Neuronal stem cell (in vitro differentiated cells): ENCODE data around the gene NIPAL4. TPM values are rescaled to one million over a fixed set of nuclear protein-coding genes. Genes with fewer than 3 reads are reported as not detected.
"Not testable (repeated sequence)": the region's sequence is repeated elsewhere in the genome, so short reads cannot be mapped to it uniquely, and the experiment has no call there.

Experiments
- DNase-seq: peaks from one replicate; pipeline ENCODE4 v3.0.0-alpha.2; 2013; ENCODE audit warnings: low spot score
- H2AFZ ChIP-seq: one replicate; pipeline ENCODE4 v1.6.1; 2013; ENCODE audit warnings: mild to moderate bottlenecking, low read length, inconsistent platforms
- H2AK5ac ChIP-seq: 2 replicates; pipeline ENCODE4 v1.6.1; 2013; ENCODE audit warnings: low read depth, mild to moderate bottlenecking, inconsistent platforms, low read length, moderate library complexity, mixed read lengths
- H2BK120ac ChIP-seq: 2 replicates; pipeline ENCODE4 v1.6.1; 2013; ENCODE audit warnings: low read depth, mild to moderate bottlenecking, inconsistent platforms, low read length, moderate library complexity, mixed read lengths
- H2BK12ac ChIP-seq: one replicate; pipeline ENCODE4 v1.6.1; 2013; ENCODE audit warnings: low read length, inconsistent platforms
- H2BK15ac ChIP-seq: 2 replicates; pipeline ENCODE4 v1.6.1; 2013; ENCODE audit warnings: mild to moderate bottlenecking, low read length, inconsistent platforms, mixed read lengths
- H2BK5ac ChIP-seq: one replicate; pipeline ENCODE4 v1.6.1; 2013; ENCODE audit warnings: inconsistent platforms, mild to moderate bottlenecking, low read length, moderate library complexity
- H3K14ac ChIP-seq: one replicate; pipeline ENCODE4 v1.6.1; 2013; ENCODE audit warnings: low read length, inconsistent platforms
- H3K18ac ChIP-seq: 2 replicates; pipeline ENCODE4 v1.6.1; 2013; ENCODE audit warnings: low read length, inconsistent platforms
- H3K23ac ChIP-seq: 2 replicates; pipeline ENCODE4 v1.6.1; 2013; ENCODE audit warnings: low read depth, mild to moderate bottlenecking, mixed read lengths, low read length, inconsistent platforms; ENCODE audit not compliant: poor library complexity
- H3K27ac ChIP-seq: replicated peaks from 3 replicates; pipeline ENCODE4 v1.5.1; 2013; ENCODE audit warnings: low read length, inconsistent platforms
- H3K27me3 ChIP-seq, 3 experiments: 2 replicates each; pipeline ENCODE4 v1.6.1; 2013; ENCODE audit warnings: low read length in 3 of 3, mild to moderate bottlenecking in 2 of 3, inconsistent platforms in 1 of 3, low read depth in 1 of 3, mixed read lengths in 1 of 3, moderate library complexity in 1 of 3; ENCODE audit not compliant: control insufficient read depth in 3 of 3, insufficient read depth in 3 of 3
- H3K36me3 ChIP-seq, 2 donors: replicated peaks in 1 of 2; 2 replicates each; pipeline ENCODE4 v1.6.1; 2013; ENCODE audit warnings: low read length in 2 of 2; ENCODE audit not compliant: control insufficient read depth in 2 of 2, insufficient read depth in 2 of 2
- H3K4ac ChIP-seq: 2 replicates; pipeline ENCODE4 v1.6.1; 2013; ENCODE audit warnings: inconsistent platforms, mild to moderate bottlenecking, low read length, moderate library complexity
- H3K4me1 ChIP-seq, 2 donors: 1 replicate in 1 of 2; 2 replicates in 1 of 2; pipeline ENCODE4 v1.6.1; 2013; ENCODE audit warnings: low read length in 2 of 2, low read depth in 1 of 2; ENCODE audit not compliant: control insufficient read depth in 2 of 2, insufficient read depth in 1 of 2
- H3K4me2 ChIP-seq: one replicate; pipeline ENCODE4 v1.6.1; 2013; ENCODE audit warnings: mild to moderate bottlenecking, low read length, inconsistent platforms; ENCODE audit not compliant: insufficient read depth, poor library complexity, severe bottlenecking
- H3K4me3 ChIP-seq, 2 donors: 2 replicates each; pipeline ENCODE4 v1.5.1; 2013; ENCODE audit warnings: low read length in 2 of 2, mild to moderate bottlenecking in 2 of 2, inconsistent platforms in 1 of 2, moderate library complexity in 1 of 2
- H3K79me1 ChIP-seq: one replicate; pipeline ENCODE4 v1.6.1; 2013; ENCODE audit warnings: low read depth, mild to moderate bottlenecking, inconsistent platforms, low read length, moderate library complexity
- H3K9ac ChIP-seq: one replicate; pipeline ENCODE4 v1.6.1; 2013; ENCODE audit warnings: mild to moderate bottlenecking, low read depth, low read length, inconsistent platforms; ENCODE audit not compliant: poor library complexity
- H3K9me3 ChIP-seq, 2 donors: replicated peaks in 1 of 2; 2 replicates each; pipeline versions ENCODE3 to v1.6.1; 2013; ENCODE audit warnings: low read length in 2 of 2, mild to moderate bottlenecking in 2 of 2, inconsistent platforms in 1 of 2, low read depth in 1 of 2, mixed read lengths in 1 of 2, moderate library complexity in 1 of 2; ENCODE audit not compliant: control insufficient read depth in 2 of 2, insufficient read depth in 1 of 2
- H4K8ac ChIP-seq: one replicate; pipeline ENCODE4 v1.6.1; 2013; ENCODE audit warnings: low read depth, mild to moderate bottlenecking, inconsistent platforms, low read length, moderate library complexity
- H4K91ac ChIP-seq: one replicate; pipeline ENCODE4 v1.6.1; 2013; ENCODE audit warnings: low read length, low read depth, mild to moderate bottlenecking, inconsistent platforms; ENCODE audit not compliant: poor library complexity
- WGBS, 2 donors: extraction: QIAGEN DNeasy Blood & Tissue Kit; methylation state at CpG; one replicate each; pipeline ENCODE4 v1.1.7; 2013; ENCODE audit warnings: missing lambda C conversion rate in 2 of 2, mixed read lengths in 1 of 2; ENCODE audit not compliant: insufficient read length in 2 of 2, insufficient replicate concordance in 1 of 2; ENCODE audit errors: extremely low coverage in 2 of 2; 5-methylcytosine and 5-hydroxymethylcytosine counted together
- polyA plus RNA-seq, 2 experiments: library from polyadenylated mRNA; stranded (reverse); fragments of 200-250 nt; gene quantifications; one replicate each; pipeline ENCODE4 v1.2.3, GENCODE V29; 2013

The NIPAL4 gene
- 0.15 TPM for polyA plus RNA-seq (2013, experiment 1 of 2)
- polyA plus RNA-seq (2013, experiment 2 of 2) = 0.14 TPM

GRCh38 chr5:157459715-157460599 is at the start of gene NIPAL4:
NIPAL4 (plus strand) TSS chr5:157460213; CDS start chr5:157460321, 108 bp downstream.
- Histone ChIP-seq H2BK15ac (no peak within 1 kb of the TSS), H2BK5ac (no peak within 1 kb of the TSS)
- DNase-seq = no peak

GRCh38 chr5:157415838-157416237 is 44.2 kb upstream of the NIPAL4 start:
- H3K14ac ChIP-seq = no peak overlapping the region
- no peak overlapping the region for H4K91ac ChIP-seq

More at GRCh38 chr5:157459715-157460599, at the start of gene NIPAL4:
- H3K23ac ChIP-seq = no peak within 1 kb of the TSS
- H3K4me2 ChIP-seq = peak within 1 kb of the TSS; percentile 92
- no peak within 1 kb of the TSS for H3K27ac ChIP-seq
- peak within 1 kb of the TSS; percentile 24 for H2AK5ac ChIP-seq
- no CpG with 5 or more reads among the region's 54 CpGs for WGBS, 2 donors
- no peak within 1 kb of the TSS for H4K91ac ChIP-seq
- no peaks in the 10 kb centered on the region for H3K36me3 ChIP-seq
- no peak within 1 kb of the TSS for H3K14ac ChIP-seq
- peaks cover 0 to 63% (median 32%) of the 10 kb centered on the region in 3 experiments for H3K27me3 ChIP-seq
- no peak within 1 kb of the TSS for H2BK12ac ChIP-seq
- H3K4me3 ChIP-seq = peak within 1 kb of the TSS in 1 of 2 donors; percentile 71
- peak within 1 kb of the TSS; percentile 88 for H3K18ac ChIP-seq
- peak within 1 kb of the TSS; percentile 84 for H2AFZ ChIP-seq
- no peak within 1 kb of the TSS for H2BK120ac ChIP-seq
- H3K9ac ChIP-seq = no peak within 1 kb of the TSS
- H3K4me1 ChIP-seq = peaks cover 12 to 15% of the 10 kb centered on the region in 2 donors
- H4K8ac ChIP-seq = no peak within 1 kb of the TSS
- H3K9me3 ChIP-seq = no peaks in the 10 kb centered on the region
- no peaks in the 10 kb centered on the region for H3K79me1 ChIP-seq
- H3K4ac ChIP-seq = no peak within 1 kb of the TSS

DNA sequence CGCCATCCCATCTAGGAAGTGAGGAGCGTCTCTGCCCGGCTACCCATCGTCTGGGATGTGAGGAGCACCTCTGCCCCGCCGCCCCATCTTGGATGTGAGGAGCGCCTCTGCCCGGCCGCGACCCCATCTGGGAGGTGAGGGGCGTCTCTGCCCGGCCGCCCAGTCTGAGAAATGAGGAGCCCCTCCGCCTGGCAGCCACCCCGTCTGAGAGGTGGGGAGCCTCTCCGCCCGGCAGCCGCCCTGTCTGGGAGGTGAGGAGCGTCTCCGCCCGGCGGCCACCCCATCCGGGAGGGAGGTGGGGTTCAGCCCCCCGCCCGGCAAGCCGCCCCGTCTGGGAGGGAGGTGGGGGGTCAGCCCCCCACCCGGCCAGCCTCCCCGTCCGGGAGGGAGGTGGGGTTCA is 40.5 kb upstream of the NIPAL4 start:
- not testable (repeated sequence) for H3K79me1 ChIP-seq, H3K4me1 ChIP-seq, H2BK15ac ChIP-seq, H3K4me3 ChIP-seq, H3K36me3 ChIP-seq, H3K18ac ChIP-seq, H3K4me2 ChIP-seq, DNase-seq, H3K9me3 ChIP-seq, H4K91ac ChIP-seq, H2BK5ac ChIP-seq, H3K4ac ChIP-seq, H3K14ac ChIP-seq, H3K27me3 ChIP-seq, H2AK5ac ChIP-seq, H3K27ac ChIP-seq, H4K8ac ChIP-seq, H2BK12ac ChIP-seq, H2AFZ ChIP-seq, H2BK120ac ChIP-seq, H3K23ac ChIP-seq, H3K9ac ChIP-seq
- WGBS, 2 donors = no CpG with 5 or more reads among the region's 30 CpGs

More at GRCh38 chr5:157415838-157416237, 44.2 kb upstream of the NIPAL4 start:
- Histone ChIP-seq H2BK120ac (no peak overlapping the region), H2BK12ac (no peak overlapping the region), H3K18ac (no peak overlapping the region), H3K36me3 (no peaks in the 10 kb centered on the region), H3K79me1 (no peaks in the 10 kb centered on the region), H3K4me1 (no peaks in the 10 kb centered on the region), H2BK15ac (no peak overlapping the region), H2AFZ (no peak overlapping the region), H3K27ac (no peak overlapping the region), H4K8ac (no peak overlapping the region), H3K27me3 (no peaks in the 10 kb centered on the region), H3K4me3 (no peak overlapping the region), H2BK5ac (no peak overlapping the region), H3K23ac (no peak overlapping the region), H2AK5ac (no peak overlapping the region), H3K9me3 (no peaks in the 10 kb centered on the region), H3K4ac (no peak overlapping the region), H3K4me2 (no peak overlapping the region), H3K9ac (no peak overlapping the region)
- no peak for DNase-seq

GRCh38 chr5:157429920-157430319 is 30.1 kb upstream of the NIPAL4 start:
- H2BK12ac ChIP-seq, H3K4ac ChIP-seq, H3K9me3 ChIP-seq, H2AK5ac ChIP-seq, H2AFZ ChIP-seq, H2BK120ac ChIP-seq, DNase-seq, H4K91ac ChIP-seq, H3K14ac ChIP-seq, H3K4me1 ChIP-seq, H3K9ac ChIP-seq, H3K27me3 ChIP-seq, H4K8ac ChIP-seq, H2BK5ac ChIP-seq, H2BK15ac ChIP-seq, H3K18ac ChIP-seq, H3K36me3 ChIP-seq, H3K27ac ChIP-seq, H3K79me1 ChIP-seq, H3K4me2 ChIP-seq, H3K23ac ChIP-seq, H3K4me3 ChIP-seq: not testable (repeated sequence)
- WGBS, 2 donors = no CpG with 5 or more reads among the region's 5 CpGs
